Measurements from ENCODE around the gene TSSK3. TPM values are rescaled to one million over a fixed set of nuclear protein-coding genes. Genes with fewer than 3 reads are reported as not detected.
"Not testable (repeated sequence)": the region's sequence is repeated elsewhere in the genome, so short reads cannot be mapped to it uniquely, and the experiment has no call there.

The TSSK3 gene
- total RNA-seq, 1 experiment from 2014 or later: 1.6 TPM

DNA sequence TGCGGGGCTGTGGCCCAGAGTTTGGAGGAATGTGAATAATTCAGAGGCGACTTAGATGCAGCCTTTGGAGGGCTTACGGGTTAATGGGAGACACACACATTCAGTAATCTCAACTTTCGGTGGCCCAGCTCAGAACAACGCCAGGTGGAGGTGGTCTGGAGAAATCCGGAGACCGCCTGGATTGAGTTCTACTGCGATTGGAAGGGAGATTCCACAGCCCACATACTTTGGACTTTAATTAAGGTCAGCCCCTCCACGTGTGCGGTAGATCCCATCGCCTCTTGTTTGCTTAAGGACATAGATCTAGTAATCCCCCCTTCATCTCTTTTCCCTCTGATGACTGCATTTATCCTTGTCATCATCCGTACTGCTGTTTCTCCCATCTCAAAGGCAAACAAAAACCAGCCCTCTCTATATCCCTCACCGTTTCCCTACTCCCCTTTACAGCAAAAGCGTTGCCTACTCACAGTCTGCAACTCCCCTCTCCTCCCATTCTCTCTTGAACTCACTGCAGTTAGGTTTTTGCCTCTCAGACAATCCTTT, 32.6 kb downstream of the TSSK3 start:
- H2BK12ac ChIP-seq (ENCODE audit: insufficient read length, low read depth, low read length): no peak overlapping the region
- no peak overlapping the region for H2BK20ac ChIP-seq (ENCODE audit: low read depth, low read length, poor library complexity, severe bottlenecking)
- no peak overlapping the region for H4K91ac ChIP-seq (ENCODE audit: insufficient read length, low read depth, low read length)
- no peaks in the 10 kb centered on the region; the same call in 1 of the 2 replicates for H3K79me2 ChIP-seq (ENCODE audit: insufficient read depth, low read length)
- H2BK5ac ChIP-seq (ENCODE audit: insufficient read length, low read length): no peak overlapping the region
- no peaks in the 10 kb centered on the region for H4K20me1 ChIP-seq (ENCODE audit: control insufficient read depth, insufficient read depth, insufficient read length)
- peaks cover 5% of the 10 kb centered on the region for H3K79me1 ChIP-seq (ENCODE audit: insufficient read depth, low read depth, low read length, poor library complexity, severe bottlenecking)
- peak overlapping the region; percentile 24 for H2AFZ ChIP-seq (ENCODE audit: low read length)
- H2BK120ac ChIP-seq (ENCODE audit: low read depth, low read length, poor library complexity, severe bottlenecking): no peak overlapping the region
- no peaks in the 10 kb centered on the region for H3K9me3 ChIP-seq (ENCODE audit: control insufficient read depth, low read depth, low read length)
- peak overlapping the region; percentile 13 for H3K56ac ChIP-seq (ENCODE audit: insufficient read length, low read depth, low read length)
- Mint-ChIP-seq H3K27me3 (ENCODE audit: low read depth) (no peaks in the 10 kb centered on the region), H3K4me1 (peaks cover 14 to 15% of the 10 kb centered on the region in 2 experiments), H3K4me3 (peak overlapping the region; percentile 100), H3K36me3 (ENCODE audit: insufficient read depth in 1 of 3, low read depth in 3 of 3) (peaks cover 10 to 22% (median 17%) of the 10 kb centered on the region in 3 experiments), H3K27ac (peak overlapping the region; percentile 98 to 100 (median 100)), H3K9me3 (peaks cover 4 to 8% of the 10 kb centered on the region in 2 experiments; a peak in 4 of 5 replicates)
- whole genome bisulfite sequencing (ENCODE audit: extremely low coverage, insufficient read length, low lambda C conversion rate): no CpG with 5 or more reads among the region's 14 CpGs
- H3K23me2 ChIP-seq (ENCODE audit: insufficient read length, low read depth, low read length, poor library complexity, severe bottlenecking): peaks cover 4% of the 10 kb centered on the region
- no peak overlapping the region; the same call in 1 of the 2 replicates for H3K4ac ChIP-seq (ENCODE audit: low read depth, low read length)
- H3K14ac ChIP-seq (ENCODE audit: insufficient read depth, low read length): peak overlapping the region; percentile 61; the same call in 1 of the 2 replicates
- no peak overlapping the region for H3K23ac ChIP-seq (ENCODE audit: insufficient read length, low read depth, low read length)
- H3K4me2 ChIP-seq (ENCODE audit: insufficient read depth, insufficient read length, low read length): peak overlapping the region; percentile 83
- no peaks in the 10 kb centered on the region for H3K27me3 ChIP-seq (ENCODE audit: insufficient read depth, low read length)
- peaks cover 5% of the 10 kb centered on the region; the same call in 1 of the 2 replicates for H3K4me1 ChIP-seq (ENCODE audit: insufficient read depth, low read length)
- H3K9ac ChIP-seq (ENCODE audit: extremely low read depth, insufficient read length, low read length): peak overlapping the region; percentile 82
- no peak overlapping the region for H4K8ac ChIP-seq (replicated peaks; ENCODE audit: insufficient read length, low read depth, low read length)
- no peak overlapping the region for H2AK5ac ChIP-seq (ENCODE audit: insufficient read length, low read length)
- H4K5ac ChIP-seq (ENCODE audit: insufficient read length, low read depth, low read length): peak overlapping the region; percentile 79
- peak overlapping the region; percentile 81 for H3K27ac ChIP-seq (ENCODE audit: insufficient read length, low read depth, low read length)
- no peak for DNase-seq
- no peak overlapping the region for H3T11ph ChIP-seq (ENCODE audit: low read length)
- no peak overlapping the region for H2BK15ac ChIP-seq (ENCODE audit: low read depth, low read length)
- no peak for TF ChIP-seq CTCF (conservative IDR thresholded peaks at IDR 0.05)
- H3K18ac ChIP-seq (ENCODE audit: insufficient read length, low read depth, low read length): peak overlapping the region; percentile 45

- not testable (repeated sequence) for H2BK5ac ChIP-seq (ENCODE audit: insufficient read length, low read length); H3T11ph ChIP-seq (ENCODE audit: low read length); H2BK120ac ChIP-seq (ENCODE audit: low read depth, low read length, poor library complexity, severe bottlenecking); H3K9me3 ChIP-seq (ENCODE audit: control insufficient read depth, low read depth, low read length); H2AFZ ChIP-seq (ENCODE audit: low read length); H3K4ac ChIP-seq (ENCODE audit: low read depth, low read length); H4K91ac ChIP-seq (ENCODE audit: insufficient read length, low read depth, low read length); H3K4me1 ChIP-seq (ENCODE audit: insufficient read depth, low read length); H3K27me3 Mint-ChIP-seq (ENCODE audit: low read depth); H3K18ac ChIP-seq (ENCODE audit: insufficient read length, low read depth, low read length); H2BK15ac ChIP-seq (ENCODE audit: low read depth, low read length); H4K5ac ChIP-seq (ENCODE audit: insufficient read length, low read depth, low read length); H3K27me3 ChIP-seq (ENCODE audit: insufficient read depth, low read length); H3K14ac ChIP-seq (ENCODE audit: insufficient read depth, low read length); H3K9ac ChIP-seq (ENCODE audit: extremely low read depth, insufficient read length, low read length); H3K23ac ChIP-seq (ENCODE audit: insufficient read length, low read depth, low read length); H3K4me3 Mint-ChIP-seq; H4K8ac ChIP-seq (replicated peaks; ENCODE audit: insufficient read length, low read depth, low read length); H4K20me1 ChIP-seq (ENCODE audit: control insufficient read depth, insufficient read depth, insufficient read length); H3K27ac ChIP-seq (ENCODE audit: insufficient read length, low read depth, low read length); H3K23me2 ChIP-seq (ENCODE audit: insufficient read length, low read depth, low read length, poor library complexity, severe bottlenecking); H2BK12ac ChIP-seq (ENCODE audit: insufficient read length, low read depth, low read length); H3K56ac ChIP-seq (ENCODE audit: insufficient read length, low read depth, low read length); H2BK20ac ChIP-seq (ENCODE audit: low read depth, low read length, poor library complexity, severe bottlenecking); H3K79me1 ChIP-seq (ENCODE audit: insufficient read depth, low read depth, low read length, poor library complexity, severe bottlenecking); H2AK5ac ChIP-seq (ENCODE audit: insufficient read length, low read length); DNase-seq; H3K9me3 Mint-ChIP-seq; H3K4me2 ChIP-seq (ENCODE audit: insufficient read depth, insufficient read length, low read length); H3K79me2 ChIP-seq (ENCODE audit: insufficient read depth, low read length)
- H3K4me1 Mint-ChIP-seq: peaks cover 19 to 20% of the 10 kb centered on the region in 2 experiments
- H3K36me3 Mint-ChIP-seq (ENCODE audit: insufficient read depth in 1 of 3, low read depth in 3 of 3): peaks cover 10 to 22% (median 17%) of the 10 kb centered on the region in 3 experiments
- no CpG with 5 or more reads among the region's 5 CpGs for WGBS (ENCODE audit: extremely low coverage, insufficient read length, low lambda C conversion rate)
- H3K27ac Mint-ChIP-seq: 0 out of 7 replicates have a peak overlapping the region, but pooled peaks of 1 of the 3 experiments have one; percentile 23
These were observed 34.2 kb downstream of the TSSK3 start for GRCh38 chr1:32396524-32396923.

Data from H9 (cell line).